DOHH2 (cell line): Measurements from ENCODE around the gene CLDN5.

Source experiments
- CTCF ChIP-seq: fragments of 200-600 bp; sonication (generic); IDR thresholded peaks from one replicate; pipeline ENCODE4 v1.5.1; 2014; ENCODE audit warnings: antibody characterized with exemption, mild to moderate bottlenecking, low read depth, low read length; ENCODE audit not compliant: poor library complexity, severe bottlenecking
- EZH2phosphoT487 ChIP-seq: fragments of 200-600 bp; sonication (generic); IDR thresholded peaks from 2 replicates; pipeline ENCODE4 v1.6.1; 2017; ENCODE audit warnings: borderline replicate concordance, mild to moderate bottlenecking, antibody characterized with exemption, low read length, moderate library complexity, mixed read lengths

- no peak for TF ChIP-seq CTCF
- no peak for TF ChIP-seq EZH2phosphoT487
Observed at GRCh38 chr22:19525666-19526065, 1.5 kb upstream of the CLDN5 start.
